IMR-90 (cell line): ENCODE results near the gene CPEB1. TPM values are rescaled to one million over a fixed set of nuclear protein-coding genes. Genes with fewer than 3 reads are reported as not detected.

Experiments
- ATAC-seq: fragments of 200-7000 bp; cut with Tn5 transposase; 2 replicates; pipeline ENCODE4 v1.9.1; 2020; ENCODE audit warnings: low read depth, mild to moderate bottlenecking, moderate library complexity
- BruUV-seq: library from RNA; stranded (reverse); fragments of 400-500 nt; replicated peaks from 2 replicates; lab custom pipeline; 2021; lab: Mats Ljungman, UMichigan
- CTCF ChIA-PET: fragments of 300-600 bp; formaldehyde crosslinking; extraction: SDS; loops from one replicate; lab custom pipeline; 2021; ENCODE audit warnings: antibody characterized with exemption; lab: Yijun Ruan, JAX
- POLR2A ChIA-PET: fragments of 300-600 bp; sonication (Branson Sonifier 250); formaldehyde crosslinking; loops from one replicate; lab custom pipeline; 2022; ENCODE audit warnings: antibody characterized with exemption; ENCODE audit not compliant: unreplicated experiment; lab: Charles Lee
- DNase-seq: peaks from one replicate; pipeline ENCODE4 v3.0.0; 2013
- H2AFZ ChIP-seq: replicated peaks from 2 replicates; pipeline ENCODE3; 2013; ENCODE audit warnings: low read length, mild to moderate bottlenecking; ENCODE audit not compliant: poor library complexity
- H2AK5ac ChIP-seq: 2 replicates; pipeline ENCODE4 v1.6.1; 2013; ENCODE audit warnings: low read depth, low read length, inconsistent platforms
- H2AK9ac ChIP-seq: replicated peaks from 2 replicates; pipeline ENCODE3; 2013; ENCODE audit warnings: mild to moderate bottlenecking, low read depth, low read length, moderate library complexity; ENCODE audit not compliant: poor library complexity
- H2BK120ac ChIP-seq: 2 replicates; pipeline ENCODE4 v1.6.1; 2013; ENCODE audit warnings: low read depth, low read length, inconsistent platforms
- H2BK15ac ChIP-seq: 3 replicates; pipeline ENCODE4 v1.6.1; 2013; ENCODE audit warnings: low read depth, low read length, inconsistent platforms
- H2BK20ac ChIP-seq: 2 replicates; pipeline ENCODE4 v1.6.1; 2013; ENCODE audit warnings: low read depth, mild to moderate bottlenecking, inconsistent platforms, low read length, moderate library complexity
- H2BK5ac ChIP-seq: 2 replicates; pipeline ENCODE4 v1.6.1; 2013; ENCODE audit warnings: mild to moderate bottlenecking, low read depth, low read length, inconsistent platforms; ENCODE audit not compliant: poor library complexity, severe bottlenecking
- H3K14ac ChIP-seq: replicated peaks from 2 replicates; pipeline ENCODE4 v1.6.1; 2013; ENCODE audit warnings: low read depth, low read length, inconsistent platforms
- H3K18ac ChIP-seq: 2 replicates; pipeline ENCODE4 v1.6.1; 2013; ENCODE audit warnings: low read depth, low read length, control low read depth
- H3K23ac ChIP-seq: 2 replicates; pipeline ENCODE4 v1.6.1; 2013; ENCODE audit warnings: low read depth, low read length, inconsistent platforms
- H3K27ac ChIP-seq: 2 replicates; pipeline ENCODE4 v1.5.1; 2013; ENCODE audit warnings: mild to moderate bottlenecking, control low read depth, low read length; ENCODE audit not compliant: insufficient read depth
- H3K27me3 ChIP-seq: 2 replicates; pipeline ENCODE4 v1.6.1; 2013; ENCODE audit warnings: low read length; ENCODE audit not compliant: control insufficient read depth, insufficient read depth
- H3K36me3 ChIP-seq: 2 replicates; pipeline ENCODE4 v1.6.1; 2013; ENCODE audit warnings: low read length, mixed read lengths; ENCODE audit not compliant: control insufficient read depth, insufficient read depth
- H3K4ac ChIP-seq: 2 replicates; pipeline ENCODE4 v1.6.1; 2013; ENCODE audit warnings: low read depth, low read length, inconsistent platforms
- H3K4me1 ChIP-seq: 2 replicates; pipeline ENCODE4 v1.6.1; 2013; ENCODE audit warnings: low read length, mixed read lengths; ENCODE audit not compliant: control insufficient read depth, insufficient read depth
- H3K4me2 ChIP-seq: 2 replicates; pipeline ENCODE4 v1.6.1; 2013; ENCODE audit warnings: low read depth, mild to moderate bottlenecking, control low read depth, low read length, moderate library complexity
- H3K4me3 ChIP-seq: 2 replicates; pipeline ENCODE4 v1.5.1; 2013; ENCODE audit warnings: low read depth, mild to moderate bottlenecking, control low read depth, low read length, moderate library complexity; ENCODE audit not compliant: insufficient read depth
- H3K56ac ChIP-seq: 2 replicates; pipeline ENCODE4 v1.6.1; 2013; ENCODE audit warnings: low read length, inconsistent platforms; ENCODE audit not compliant: insufficient read depth; ENCODE audit errors: extremely low read depth
- H3K79me1 ChIP-seq, 2 experiments: 2 replicates each; pipeline ENCODE4 v1.6.1; 2013; ENCODE audit warnings: low read length in 2 of 2, inconsistent platforms in 1 of 2, low read depth in 1 of 2
- H3K9ac ChIP-seq: 2 replicates; pipeline ENCODE4 v1.6.1; 2013; ENCODE audit warnings: low read depth, low read length, control low read depth
- H3K9me1 ChIP-seq: 2 replicates; pipeline ENCODE4 v1.6.1; 2013; ENCODE audit warnings: low read length, inconsistent platforms; ENCODE audit not compliant: insufficient read depth
- H3K9me3 ChIP-seq: 2 replicates; pipeline ENCODE4 v1.6.1; 2013; ENCODE audit warnings: low read length; ENCODE audit not compliant: control insufficient read depth, insufficient read depth
- H4K20me1 ChIP-seq: 2 replicates; pipeline ENCODE4 v1.6.1; 2013; ENCODE audit warnings: low read length, inconsistent platforms; ENCODE audit not compliant: insufficient read depth
- H4K5ac ChIP-seq: 2 replicates; pipeline ENCODE4 v1.6.1; 2013; ENCODE audit warnings: mild to moderate bottlenecking, low read depth, low read length, control low read depth
- H4K8ac ChIP-seq, 2 experiments: 2 replicates each; pipeline ENCODE4 v1.6.1; 2013; ENCODE audit warnings: low read depth in 2 of 2, low read length in 2 of 2, control low read depth in 1 of 2, inconsistent platforms in 1 of 2
- H4K91ac ChIP-seq: 2 replicates; pipeline ENCODE4 v1.6.1; 2013; ENCODE audit warnings: low read depth, low read length, inconsistent platforms; ENCODE audit not compliant: insufficient read depth
- BHLHE40 ChIP-seq: fragments of 150-350 bp; IDR thresholded peaks from 2 replicates; pipeline ENCODE4 v1.6.1; 2016; ENCODE audit warnings: mild to moderate bottlenecking, low read depth, low read length
- CEBPB ChIP-seq: IDR thresholded peaks from 2 replicates; pipeline ENCODE4 v1.6.1; 2012; ENCODE audit warnings: low read depth, low read length, improper control_type of control experiment
- MAFK ChIP-seq: IDR thresholded peaks from 2 replicates; pipeline ENCODE4 v1.6.1; 2012; ENCODE audit warnings: low read depth, low read length, improper control_type of control experiment
- MXI1 ChIP-seq: IDR thresholded peaks from 2 replicates; pipeline ENCODE4 v1.6.1; 2012; ENCODE audit warnings: low read depth, mild to moderate bottlenecking, low read length, moderate library complexity, borderline replicate concordance
- NFE2L2 ChIP-seq: fragments of 150-350 bp; IDR thresholded peaks from 2 replicates; pipeline ENCODE4 v1.6.1; 2016; ENCODE audit warnings: low read depth, mild to moderate bottlenecking, low read length
- RCOR1 ChIP-seq: IDR thresholded peaks from 2 replicates; pipeline ENCODE4 v1.6.1; 2012; ENCODE audit warnings: mild to moderate bottlenecking, low read length, improper control_type of control experiment; ENCODE audit not compliant: insufficient replicate concordance
- SMC3 ChIP-seq: fragments of 150-350 bp; IDR thresholded peaks from 2 replicates; pipeline ENCODE4 v1.6.1; 2016; ENCODE audit warnings: low read depth, mild to moderate bottlenecking, antibody characterized with exemption, low read length, moderate library complexity
- WGBS, 2 experiments: methylation state at CpG; one replicate each; pipeline versions ENCODE4 v1.1.5 to v1.1.7; 2013; ENCODE audit warnings: missing lambda C conversion rate in 2 of 2; ENCODE audit not compliant: insufficient read length in 1 of 2; ENCODE audit errors: extremely low coverage in 2 of 2; 5-methylcytosine and 5-hydroxymethylcytosine counted together
- dilution Hi-C: fragments of 300-500 bp; cut with HindIII; formaldehyde crosslinking; loops from one replicate; pipeline ENCODE4 v1.14.3; 2018; ENCODE audit warnings: low sequenced_read_pairs; ENCODE audit not compliant: unreplicated experiment
- in situ Hi-C: fragments of 300-500 bp; cut with MboI; formaldehyde crosslinking; loops from 3 replicates; pipeline ENCODE4 v1.14.3; 2019; ENCODE audit warnings: low sequenced_read_pairs, inconsistent platforms, mixed read lengths
- intact Hi-C: fragments of 100-400 bp; cut with micrococcal nuclease; formaldehyde crosslinking; loops from 2 replicates; pipeline ENCODE4 v1.10.0; 2022
- polyA plus RNA-seq, 3 experiments: library from polyadenylated mRNA; depleted of rRNA; stranded (reverse); fragments of >200 nt; gene quantifications; 2 replicates each; pipeline ENCODE4 v1.2.3, GENCODE V29; 2012; ENCODE audit warnings: low replicate concordance in 1 of 3
- total RNA-seq: library from RNA; depleted of rRNA; stranded (reverse); fragments of >200 nt; gene quantifications from 2 replicates; pipeline ENCODE4 v1.2.3, GENCODE V29; 2012
- TF ChIP-seq, protein P1 (sequence below): conservative IDR thresholded peaks from 2 replicates; pipeline ENCODE4 v1.5.1; 2012; ENCODE audit warnings: mild to moderate bottlenecking, low read depth, low read length, improper control_type of control experiment
- TF ChIP-seq, protein P2 (sequence below): fragments of 150-350 bp; IDR thresholded peaks from 2 replicates; pipeline ENCODE4 v1.6.1; 2017; ENCODE audit warnings: mild to moderate bottlenecking, antibody characterized with exemption, low read length, low read depth

The CPEB1 gene
- total and polyA plus RNA-seq, 2 of the 4 experiments (the other 2 are of a cell fraction), result 8.9 to 12.5 TPM

DNA sequence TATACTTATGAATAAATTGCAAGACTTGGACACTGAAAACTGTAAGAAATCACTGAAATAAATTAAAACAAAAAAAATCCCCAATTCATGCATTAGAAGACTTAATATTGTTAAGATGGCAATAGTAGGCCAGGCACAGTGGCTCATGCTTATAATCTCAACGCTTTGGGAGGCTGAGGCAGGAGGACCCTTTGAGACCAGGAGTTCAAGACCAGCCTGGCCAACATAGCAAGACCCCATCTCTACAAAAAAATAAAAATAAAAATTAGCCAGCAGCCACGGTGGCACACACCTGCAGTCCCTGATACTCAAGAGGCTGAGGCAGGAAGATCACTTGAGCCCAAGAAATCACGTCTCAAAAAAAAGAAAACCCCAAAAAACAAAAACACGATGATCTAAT, 35.8 kb downstream of the CPEB1 start:
- no peak for ATAC-seq

More for the DNA sequence above, 35.8 kb downstream of the CPEB1 start:
- ChIA-PET CTCF (no interaction called here), POLR2A (no interaction called here)
- Histone ChIP-seq H3K56ac (no peak overlapping the region), H2BK5ac (no peak overlapping the region), H2BK120ac (no peak overlapping the region), H2AK5ac (no peak overlapping the region), H2AK9ac (no peak overlapping the region), H3K4me1 (no peaks in the 10 kb centered on the region), H3K18ac (no peak overlapping the region), H2BK15ac (no peak overlapping the region), H3K4ac (no peak overlapping the region), H2AFZ (no peak overlapping the region), H4K8ac (no peak overlapping the region), H2BK20ac (no peak overlapping the region), H3K23ac (no peak overlapping the region), H3K9me1 (no peaks in the 10 kb centered on the region), H4K5ac (no peak overlapping the region), H3K9me3 (no peaks in the 10 kb centered on the region), H3K27me3 (peaks cover 1% of the 10 kb centered on the region; the same call in 1 of the 2 replicates), H3K9ac (no peak overlapping the region), H4K91ac (no peak overlapping the region), H3K4me3 (no peak overlapping the region), H3K27ac (no peak overlapping the region), H3K36me3 (no peaks in the 10 kb centered on the region), H3K4me2 (no peak overlapping the region), H4K20me1 (no peaks in the 10 kb centered on the region), H3K79me1 (no peaks in the 10 kb centered on the region), H3K14ac (no peak overlapping the region)
- no CpG with 5 or more reads among the region's 4 CpGs for WGBS, 2 experiments
- no TSS peak for BruUV-seq
- intact Hi-C loops, result no loop called here
- dilution Hi-C loops, result no loop called here
- no peak for TF ChIP-seq BHLHE40
- TF ChIP-seq MXI1, result no peak
- no peak for TF ChIP-seq NFE2L2
- no peak for TF ChIP-seq RCOR1
- TF ChIP-seq MAFK, result no peak
- TF ChIP-seq, protein P1, sequence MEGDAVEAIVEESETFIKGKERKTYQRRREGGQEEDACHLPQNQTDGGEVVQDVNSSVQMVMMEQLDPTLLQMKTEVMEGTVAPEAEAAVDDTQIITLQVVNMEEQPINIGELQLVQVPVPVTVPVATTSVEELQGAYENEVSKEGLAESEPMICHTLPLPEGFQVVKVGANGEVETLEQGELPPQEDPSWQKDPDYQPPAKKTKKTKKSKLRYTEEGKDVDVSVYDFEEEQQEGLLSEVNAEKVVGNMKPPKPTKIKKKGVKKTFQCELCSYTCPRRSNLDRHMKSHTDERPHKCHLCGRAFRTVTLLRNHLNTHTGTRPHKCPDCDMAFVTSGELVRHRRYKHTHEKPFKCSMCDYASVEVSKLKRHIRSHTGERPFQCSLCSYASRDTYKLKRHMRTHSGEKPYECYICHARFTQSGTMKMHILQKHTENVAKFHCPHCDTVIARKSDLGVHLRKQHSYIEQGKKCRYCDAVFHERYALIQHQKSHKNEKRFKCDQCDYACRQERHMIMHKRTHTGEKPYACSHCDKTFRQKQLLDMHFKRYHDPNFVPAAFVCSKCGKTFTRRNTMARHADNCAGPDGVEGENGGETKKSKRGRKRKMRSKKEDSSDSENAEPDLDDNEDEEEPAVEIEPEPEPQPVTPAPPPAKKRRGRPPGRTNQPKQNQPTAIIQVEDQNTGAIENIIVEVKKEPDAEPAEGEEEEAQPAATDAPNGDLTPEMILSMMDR, result no peak
- TF ChIP-seq SMC3, result no peak
- no peak for TF ChIP-seq CEBPB
- TF ChIP-seq, protein P2, sequence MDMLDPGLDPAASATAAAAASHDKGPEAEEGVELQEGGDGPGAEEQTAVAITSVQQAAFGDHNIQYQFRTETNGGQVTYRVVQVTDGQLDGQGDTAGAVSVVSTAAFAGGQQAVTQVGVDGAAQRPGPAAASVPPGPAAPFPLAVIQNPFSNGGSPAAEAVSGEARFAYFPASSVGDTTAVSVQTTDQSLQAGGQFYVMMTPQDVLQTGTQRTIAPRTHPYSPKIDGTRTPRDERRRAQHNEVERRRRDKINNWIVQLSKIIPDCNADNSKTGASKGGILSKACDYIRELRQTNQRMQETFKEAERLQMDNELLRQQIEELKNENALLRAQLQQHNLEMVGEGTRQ, result no peak
- DNase-seq, result no peak
- in situ Hi-C loops, result no loop called here
